Measurements from ENCODE around the gene TYW5.
"Not testable (repeated sequence)": the region's sequence is repeated elsewhere in the genome, so short reads cannot be mapped to it uniquely, and the experiment has no call there.

TYW5 gene

DNA sequence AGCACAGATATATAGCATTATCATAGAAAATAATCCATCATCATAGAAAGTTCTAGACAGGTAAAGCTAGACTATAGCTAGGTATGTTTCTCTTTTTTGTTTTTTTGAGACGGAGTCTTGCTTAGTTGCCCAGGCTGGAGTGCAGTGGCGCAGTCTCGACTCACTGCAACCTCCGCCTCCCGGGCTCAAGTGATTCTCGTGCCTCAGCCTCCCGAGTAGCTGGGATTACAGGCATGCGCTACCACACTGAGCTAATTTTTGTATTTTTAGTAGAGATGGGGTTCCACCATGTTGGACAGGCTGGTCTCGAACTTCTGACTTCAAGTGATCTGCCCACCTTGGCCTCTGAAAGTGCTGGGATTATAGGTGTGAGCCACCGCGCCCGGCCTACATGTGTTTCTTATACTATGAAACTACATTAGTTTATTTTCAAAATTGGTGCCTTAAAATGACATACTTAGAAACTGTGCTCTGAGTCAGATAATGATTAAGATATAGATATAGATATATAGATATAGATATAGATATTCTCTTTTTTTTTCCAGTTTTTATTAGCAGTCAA, 42.7 kb downstream of the TYW5 start:
- DNase-seq = not testable (repeated sequence)

DNA sequence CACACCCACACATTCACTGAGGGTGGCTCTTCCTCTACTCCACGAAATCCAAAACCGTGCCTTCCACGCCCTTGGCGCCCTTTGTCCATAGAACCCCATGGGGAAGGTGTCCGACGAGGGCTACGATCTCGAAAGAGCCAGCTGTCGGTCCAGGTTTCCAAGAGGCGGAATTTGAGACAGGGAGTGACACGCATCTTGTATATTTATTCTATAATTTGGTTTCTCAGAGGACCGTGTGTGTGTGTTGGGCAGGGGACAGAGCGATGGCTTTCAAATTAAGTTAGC, 43.5 kb downstream of the TYW5 start:
- DNase-seq = no peak

DNA sequence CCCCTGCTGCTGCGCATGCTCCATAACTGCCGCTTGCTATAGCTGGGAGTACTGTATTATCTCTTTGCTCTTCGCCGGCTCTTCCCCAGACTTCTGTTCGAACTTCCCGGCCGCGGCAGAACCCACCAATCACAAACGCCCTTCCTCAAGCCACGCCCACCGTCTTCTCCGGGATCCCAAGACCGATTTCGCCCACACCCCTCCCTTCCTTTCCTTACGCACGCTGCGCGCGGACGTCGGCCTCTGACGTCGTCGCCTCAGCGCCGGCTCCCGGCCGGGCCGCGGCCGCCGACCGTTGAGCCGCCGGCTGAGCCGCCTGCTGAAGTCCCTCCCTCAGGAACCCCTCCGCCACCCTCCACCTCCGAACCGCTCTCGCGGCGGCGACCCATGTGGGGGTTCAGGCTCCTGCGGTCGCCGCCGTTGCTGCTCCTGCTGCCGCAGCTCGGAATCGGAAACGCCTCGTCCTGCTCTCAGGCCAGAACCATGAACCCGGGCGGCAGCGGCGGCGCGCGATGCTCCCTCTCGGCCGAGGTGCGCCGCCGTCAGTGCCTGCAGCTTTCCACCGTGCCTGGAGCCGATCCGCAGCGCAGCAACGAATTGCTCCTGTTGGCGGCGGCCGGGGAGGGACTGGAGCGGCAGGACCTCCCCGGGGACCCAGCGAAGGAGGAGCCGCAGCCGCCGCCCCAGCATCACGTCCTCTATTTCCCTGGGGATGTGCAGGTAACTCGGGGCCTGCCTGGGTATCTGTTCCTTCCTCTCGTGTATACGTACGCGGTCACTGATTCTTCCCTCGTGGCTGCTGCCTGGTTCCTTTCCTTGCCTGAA, 44.0 kb downstream of the TYW5 start, which contains the start of gene C2orf69:
TSS of gene C2orf69 (plus strand) at position 242 of the 825 bp plus-strand sequence. CDS start at position 388, 146 bp downstream.
- peak; percentile 95 for DNase-seq

DNA sequence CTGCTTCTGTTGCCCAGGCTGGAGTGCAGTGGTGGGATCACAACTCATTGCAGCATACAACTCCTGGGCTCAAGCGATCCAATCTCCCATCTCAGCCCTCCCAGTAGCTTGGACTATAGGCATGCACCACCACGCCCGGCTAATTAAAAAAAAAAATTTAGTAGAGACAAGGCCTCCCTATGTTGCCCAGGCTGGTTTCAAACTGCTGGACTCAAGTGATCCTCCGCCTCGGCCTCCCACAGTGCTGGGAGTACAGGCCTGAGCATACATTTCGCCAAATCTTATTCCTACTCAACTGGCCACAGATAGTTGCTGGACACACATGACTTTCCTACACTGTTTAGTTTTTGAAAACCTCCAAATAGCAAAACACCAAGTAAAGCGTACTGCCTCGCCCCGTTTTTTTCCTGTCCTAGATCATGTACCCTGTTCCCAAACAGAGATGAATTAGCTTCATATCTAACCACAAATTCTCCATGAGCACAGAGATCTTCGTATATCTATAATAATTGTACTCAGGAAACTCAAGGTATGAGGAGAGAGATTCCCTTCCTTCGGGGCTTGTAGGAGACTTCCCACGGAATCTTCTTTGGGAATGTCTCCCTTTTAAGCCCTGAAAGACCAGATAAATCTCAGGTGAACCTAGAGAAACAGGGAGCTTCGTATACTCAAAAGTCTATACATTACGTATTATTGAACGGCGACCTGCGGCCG, 44.8 kb downstream of the TYW5 start:
- DNase-seq = no peak

DNA sequence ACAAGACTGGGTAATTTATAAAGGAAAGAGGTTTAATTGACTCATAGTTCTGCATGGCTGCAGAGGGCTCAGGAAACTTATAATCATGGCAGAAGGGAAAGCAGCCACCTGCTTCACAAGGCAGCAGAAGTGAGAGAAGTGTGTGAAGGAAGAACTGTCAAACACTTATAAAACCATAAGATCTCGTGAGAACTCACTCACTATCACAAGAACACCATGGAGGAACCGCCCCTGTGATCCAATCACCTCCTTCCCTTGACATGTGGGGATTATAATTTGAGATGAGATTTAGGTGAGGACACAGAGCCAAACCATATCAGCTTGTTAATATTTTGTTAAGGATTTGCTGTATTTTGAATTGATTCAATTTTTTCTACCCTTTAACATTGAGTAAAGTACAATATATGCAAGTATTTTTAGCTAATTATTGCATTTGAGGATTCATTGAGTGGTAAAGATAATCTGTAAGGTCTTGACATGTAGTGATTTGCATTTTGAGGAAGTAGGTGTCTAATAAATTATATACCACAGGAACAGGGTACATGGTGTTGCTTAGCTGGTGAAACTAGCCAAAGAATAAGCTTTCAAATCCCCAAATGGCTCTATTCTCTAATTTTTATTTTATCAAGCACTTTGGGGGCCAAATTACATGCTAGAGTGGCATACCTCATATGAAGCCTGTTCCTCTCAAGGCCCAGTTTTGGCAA, 48.1 kb downstream of the TYW5 start:
- DNase-seq = no peak

DNA sequence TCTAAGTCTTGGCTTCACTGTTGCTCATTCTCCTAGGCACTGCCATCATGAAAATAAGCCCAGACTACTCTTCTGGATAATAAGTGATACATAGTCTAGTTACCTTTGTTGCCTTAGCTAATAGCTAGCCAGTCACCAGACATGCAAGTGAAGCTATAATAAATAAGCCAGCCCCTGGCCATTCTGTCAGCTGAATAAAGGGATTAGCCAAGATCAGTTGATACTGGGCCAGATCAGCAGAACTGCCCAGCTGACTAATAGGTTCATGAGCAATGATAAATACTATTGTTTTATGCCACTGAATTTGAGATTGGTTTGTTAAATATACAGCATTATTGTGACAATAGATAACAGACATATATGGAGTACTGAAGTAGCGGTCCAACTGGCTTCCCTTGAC, 52.2 kb downstream of the TYW5 start:
- no peak for DNase-seq

DNA sequence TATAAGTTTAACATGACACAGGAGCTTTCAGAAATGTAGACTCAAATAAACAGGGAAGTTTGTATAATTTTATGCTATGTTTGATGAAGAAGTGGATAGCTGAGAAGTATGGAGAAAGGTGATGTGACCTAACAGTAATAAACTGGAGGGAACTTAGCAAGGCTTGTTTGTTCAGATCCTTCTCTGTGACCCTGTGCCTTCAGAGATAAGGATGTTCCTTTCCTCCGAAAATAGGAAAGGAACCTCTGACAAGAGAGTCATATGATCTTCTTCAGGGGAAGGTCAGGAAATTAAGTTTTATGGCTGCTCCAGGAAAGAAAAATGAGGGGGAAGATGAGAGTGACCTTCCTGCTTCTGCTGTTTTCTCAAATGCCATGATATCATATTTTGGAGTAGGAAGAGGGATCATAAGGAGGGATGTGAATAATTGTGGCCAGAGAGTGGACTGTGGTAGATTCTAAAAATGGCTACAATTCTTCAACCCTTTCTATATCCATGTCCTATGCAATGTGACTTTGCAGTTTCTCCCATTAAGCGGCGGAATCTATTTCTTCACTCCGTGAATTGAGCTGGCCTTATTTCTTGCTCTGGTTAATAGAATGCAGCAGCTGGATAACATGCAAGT, 52.7 kb downstream of the TYW5 start:
- DNase-seq = no peak

DNA sequence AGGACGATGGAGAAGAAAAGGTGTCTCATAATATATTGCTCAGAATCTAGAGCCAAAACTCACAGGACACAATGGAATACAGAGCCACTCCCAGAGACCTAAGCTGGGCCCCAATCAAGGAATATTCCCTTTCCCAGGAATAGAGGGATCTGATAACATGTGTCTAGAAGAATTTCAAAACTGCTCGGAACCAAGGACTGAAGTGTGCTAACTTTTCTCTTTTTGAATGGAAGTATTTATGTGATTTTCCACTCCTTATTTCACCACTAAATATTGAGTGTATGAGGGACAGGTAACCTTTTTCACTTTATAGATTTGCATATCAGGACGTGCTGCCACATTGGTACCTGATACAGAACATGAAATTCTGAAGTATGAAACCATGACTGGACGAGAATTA, 53.3 kb downstream of the TYW5 start:
- no peak for DNase-seq

DNA sequence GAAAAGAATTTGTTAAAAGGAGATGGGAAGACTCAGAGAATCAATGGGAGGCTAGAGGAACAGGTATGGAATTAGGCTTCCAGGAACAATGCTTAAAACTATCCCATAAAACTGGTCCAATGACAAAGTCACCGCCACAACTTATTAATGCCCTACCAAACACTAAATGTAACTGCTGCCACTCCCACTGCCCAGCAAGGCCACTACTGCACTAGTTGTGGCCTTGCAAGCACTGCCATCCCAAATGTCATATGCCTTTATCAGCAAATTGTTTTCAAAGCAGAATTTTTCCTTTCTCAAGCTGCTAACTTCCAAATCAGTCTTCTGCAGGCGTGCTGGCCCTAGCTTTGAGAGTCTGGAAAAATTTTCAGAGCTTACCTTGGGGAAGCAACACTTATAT, 58.7 kb downstream of the TYW5 start:
- DNase-seq = no peak

DNA sequence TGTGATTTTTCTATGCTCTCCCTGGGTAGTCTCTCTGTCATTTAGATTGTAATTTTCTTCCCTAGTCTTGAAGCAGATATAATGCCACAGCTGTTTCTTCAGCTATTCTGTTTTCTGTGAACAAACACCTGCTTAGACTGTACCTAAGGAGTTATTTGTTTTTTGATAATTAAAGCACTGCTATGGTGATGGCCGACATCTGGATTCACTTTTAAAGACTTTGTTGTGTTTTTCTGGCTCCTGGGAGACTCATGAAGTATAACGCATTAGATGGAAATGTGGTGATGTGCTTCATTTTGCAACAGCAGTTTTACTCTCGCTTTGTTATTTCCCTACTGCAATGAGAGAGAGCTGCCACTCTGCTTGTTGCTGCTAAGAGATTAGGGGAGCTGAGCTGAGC, 59.9 kb downstream of the TYW5 start:
- DNase-seq = no peak

DNA sequence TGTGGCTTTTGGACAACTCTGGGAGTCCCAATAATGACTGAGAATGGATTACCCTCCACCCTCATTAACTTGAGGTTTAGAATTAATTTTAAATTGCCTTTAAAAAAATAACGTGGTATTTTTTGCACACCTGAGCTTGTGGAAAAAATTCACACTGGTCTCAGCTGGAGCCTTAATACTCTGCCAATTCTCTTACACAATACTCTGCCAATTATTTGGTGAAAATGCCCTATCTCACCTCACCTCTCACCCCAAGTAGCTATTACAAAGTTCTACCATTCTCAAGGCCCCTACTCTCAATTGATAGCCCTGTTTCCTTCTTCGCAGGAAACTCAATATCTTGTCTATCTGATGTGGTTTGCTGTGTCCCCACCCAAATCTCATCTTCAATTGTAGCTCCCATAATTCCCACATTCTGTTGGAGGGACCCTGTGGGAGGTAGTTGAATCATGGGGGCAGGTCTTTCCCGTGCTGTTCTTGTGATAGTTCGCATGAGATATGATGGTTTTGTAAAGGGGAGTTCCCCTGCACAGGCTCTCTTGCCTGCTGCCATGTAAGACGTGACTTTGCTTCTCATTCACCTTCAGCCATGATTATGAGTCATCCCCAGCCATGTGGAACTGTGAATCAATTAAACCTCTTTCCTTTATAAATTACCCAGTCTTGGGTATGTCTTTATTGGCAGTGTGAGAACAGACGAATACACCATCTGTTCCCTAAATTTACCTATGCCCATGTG, 71.6 kb downstream of the TYW5 start:
- DNase-seq = no peak

DNA sequence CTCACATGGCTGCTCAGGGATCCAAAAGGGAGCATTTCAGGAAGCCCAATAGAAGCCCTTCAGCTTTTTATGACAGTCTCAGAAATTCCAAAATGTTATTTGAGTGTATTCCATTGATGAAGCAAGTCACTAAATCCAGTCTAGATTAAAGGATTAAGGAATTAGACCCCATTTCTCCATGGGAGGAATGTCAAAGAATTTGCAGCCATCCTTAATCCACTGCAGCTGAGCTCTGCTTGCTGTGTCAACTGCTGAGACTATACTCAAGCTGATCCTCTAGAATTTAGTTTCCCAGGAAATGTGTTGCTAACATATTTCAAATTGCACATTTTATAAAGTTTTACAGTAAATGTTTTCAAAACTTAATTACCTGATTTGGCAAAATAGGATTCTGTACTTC, 72.6 kb downstream of the TYW5 start:
- no peak for DNase-seq
